ENCODE results near the gene PNPLA6.
"Not testable (repeated sequence)": the region's sequence is repeated elsewhere in the genome, so short reads cannot be mapped to it uniquely, and the experiment has no call there.

The PNPLA6 gene

GRCh38 chr19:7560255-7560654 is 24.7 kb downstream of the PNPLA6 start:
- no peak overlapping the region for H2AFZ ChIP-seq (ENCODE audit: low read length, unreplicated experiment)
- no peak overlapping the region for H3K4me3 ChIP-seq (ENCODE audit: low read depth, low read length)
- H3K27me3 ChIP-seq (ENCODE audit: insufficient read depth, low read length): no peaks in the 10 kb centered on the region
- no peaks in the 10 kb centered on the region for H3K79me2 ChIP-seq (ENCODE audit: control insufficient read depth, insufficient read depth, low read length, unreplicated experiment)
- no peak overlapping the region for H3K27ac ChIP-seq (ENCODE audit: low read depth, low read length)
- no peaks in the 10 kb centered on the region; the same call in 1 of the 2 replicates for H3K36me3 ChIP-seq (ENCODE audit: insufficient read depth, low read length)
- H3K4me1 ChIP-seq (ENCODE audit: control insufficient read depth, insufficient read depth, low read length, unreplicated experiment): no peaks in the 10 kb centered on the region

GRCh38 chr19:7561325-7561724 is 25.8 kb downstream of the PNPLA6 start:
- Histone ChIP-seq H3K36me3 (ENCODE audit: insufficient read depth, low read length) (no peaks in the 10 kb centered on the region; the same call in 1 of the 2 replicates), H2AFZ (ENCODE audit: low read length, unreplicated experiment) (no peak overlapping the region), H3K79me2 (ENCODE audit: control insufficient read depth, insufficient read depth, low read length, unreplicated experiment) (no peaks in the 10 kb centered on the region), H3K27ac (ENCODE audit: low read depth, low read length) (no peak overlapping the region), H3K4me3 (ENCODE audit: low read depth, low read length) (no peak overlapping the region), H3K4me1 (ENCODE audit: control insufficient read depth, insufficient read depth, low read length, unreplicated experiment) (no peaks in the 10 kb centered on the region), H3K27me3 (ENCODE audit: insufficient read depth, low read length) (no peaks in the 10 kb centered on the region)

- Histone ChIP-seq H2AFZ (ENCODE audit: low read length, unreplicated experiment) (no peak overlapping the region), H3K4me1 (ENCODE audit: control insufficient read depth, insufficient read depth, low read length, unreplicated experiment) (no peaks in the 10 kb centered on the region)
These were observed 27.3 kb downstream of the PNPLA6 start for GRCh38 chr19:7562646-7563393.

GRCh38 chr19:7564866-7565265 is 29.3 kb downstream of the PNPLA6 start:
- Histone ChIP-seq H3K27me3 (ENCODE audit: insufficient read depth, low read length) (no peaks in the 10 kb centered on the region), H3K4me1 (ENCODE audit: control insufficient read depth, insufficient read depth, low read length, unreplicated experiment) (no peaks in the 10 kb centered on the region), H3K4me3 (ENCODE audit: low read depth, low read length) (no peak overlapping the region), H3K27ac (ENCODE audit: low read depth, low read length) (no peak overlapping the region), H3K79me2 (ENCODE audit: control insufficient read depth, insufficient read depth, low read length, unreplicated experiment) (no peaks in the 10 kb centered on the region), H3K36me3 (ENCODE audit: insufficient read depth, low read length) (no peaks in the 10 kb centered on the region), H2AFZ (ENCODE audit: low read length, unreplicated experiment) (no peak overlapping the region)

More at GRCh38 chr19:7562646-7563393, 27.3 kb downstream of the PNPLA6 start:
- Histone ChIP-seq H3K36me3 (ENCODE audit: insufficient read depth, low read length) (no peaks in the 10 kb centered on the region; the same call in 1 of the 2 replicates), H3K79me2 (ENCODE audit: control insufficient read depth, insufficient read depth, low read length, unreplicated experiment) (no peaks in the 10 kb centered on the region), H3K4me3 (ENCODE audit: low read depth, low read length) (no peak overlapping the region), H3K27me3 (ENCODE audit: insufficient read depth, low read length) (no peaks in the 10 kb centered on the region), H3K27ac (ENCODE audit: low read depth, low read length) (no peak overlapping the region)

- Histone ChIP-seq H3K27me3 (ENCODE audit: insufficient read depth, low read length) (no peaks in the 10 kb centered on the region), H2AFZ (ENCODE audit: low read length, unreplicated experiment) (no peak overlapping the region), H3K79me2 (ENCODE audit: control insufficient read depth, insufficient read depth, low read length, unreplicated experiment) (no peaks in the 10 kb centered on the region), H3K4me3 (ENCODE audit: low read depth, low read length) (no peak overlapping the region), H3K4me1 (ENCODE audit: control insufficient read depth, insufficient read depth, low read length, unreplicated experiment) (no peaks in the 10 kb centered on the region), H3K36me3 (ENCODE audit: insufficient read depth, low read length) (no peaks in the 10 kb centered on the region), H3K27ac (ENCODE audit: low read depth, low read length) (no peak overlapping the region)
These were observed 29.8 kb downstream of the PNPLA6 start for GRCh38 chr19:7565332-7565731.

GRCh38 chr19:7570761-7571160 is 35.2 kb downstream of the PNPLA6 start:
- Histone ChIP-seq H3K27ac (ENCODE audit: low read depth, low read length) (no peak overlapping the region), H3K27me3 (ENCODE audit: insufficient read depth, low read length) (no peaks in the 10 kb centered on the region), H3K4me3 (ENCODE audit: low read depth, low read length) (no peak overlapping the region), H3K79me2 (ENCODE audit: control insufficient read depth, insufficient read depth, low read length, unreplicated experiment) (no peaks in the 10 kb centered on the region), H3K36me3 (ENCODE audit: insufficient read depth, low read length) (no peaks in the 10 kb centered on the region), H3K4me1 (ENCODE audit: control insufficient read depth, insufficient read depth, low read length, unreplicated experiment) (no peaks in the 10 kb centered on the region), H2AFZ (ENCODE audit: low read length, unreplicated experiment) (no peak overlapping the region)

GRCh38 chr19:7575434-7576040 is 40.0 kb downstream of the PNPLA6 start:
- no peak overlapping the region for H2AFZ ChIP-seq (ENCODE audit: low read length, unreplicated experiment)
- no peak overlapping the region for H3K27ac ChIP-seq (ENCODE audit: low read depth, low read length)
- H3K79me2 ChIP-seq (ENCODE audit: control insufficient read depth, insufficient read depth, low read length, unreplicated experiment): no peaks in the 10 kb centered on the region
- H3K27me3 ChIP-seq (ENCODE audit: insufficient read depth, low read length): peaks cover 10% of the 10 kb centered on the region
- no peaks in the 10 kb centered on the region for H3K4me1 ChIP-seq (ENCODE audit: control insufficient read depth, insufficient read depth, low read length, unreplicated experiment)
- H3K4me3 ChIP-seq (ENCODE audit: low read depth, low read length): no peak overlapping the region
- H3K36me3 ChIP-seq (ENCODE audit: insufficient read depth, low read length): no peaks in the 10 kb centered on the region

GRCh38 chr19:7577422-7577821 is 41.9 kb downstream of the PNPLA6 start:
- not testable (repeated sequence) for H2AFZ ChIP-seq (ENCODE audit: low read length, unreplicated experiment); H3K27me3 ChIP-seq (ENCODE audit: insufficient read depth, low read length); H3K36me3 ChIP-seq (ENCODE audit: insufficient read depth, low read length); H3K4me3 ChIP-seq (ENCODE audit: low read depth, low read length); H3K27ac ChIP-seq (ENCODE audit: low read depth, low read length); H3K4me1 ChIP-seq (ENCODE audit: control insufficient read depth, insufficient read depth, low read length, unreplicated experiment); H3K79me2 ChIP-seq (ENCODE audit: control insufficient read depth, insufficient read depth, low read length, unreplicated experiment)

GRCh38 chr19:7578127-7578526 is 42.6 kb downstream of the PNPLA6 start:
- peaks cover 10% of the 10 kb centered on the region for H3K27me3 ChIP-seq (ENCODE audit: insufficient read depth, low read length)
- no peak overlapping the region for H2AFZ ChIP-seq (ENCODE audit: low read length, unreplicated experiment)

GRCh38 chr19:7579182-7579581 is 43.7 kb downstream of the PNPLA6 start:
- Histone ChIP-seq H3K4me3 (ENCODE audit: low read depth, low read length) (no peak overlapping the region), H3K27ac (ENCODE audit: low read depth, low read length) (no peak overlapping the region), H3K4me1 (ENCODE audit: control insufficient read depth, insufficient read depth, low read length, unreplicated experiment) (no peaks in the 10 kb centered on the region), H3K36me3 (ENCODE audit: insufficient read depth, low read length) (no peaks in the 10 kb centered on the region), H3K27me3 (ENCODE audit: insufficient read depth, low read length) (peaks cover 10% of the 10 kb centered on the region), H3K79me2 (ENCODE audit: control insufficient read depth, insufficient read depth, low read length, unreplicated experiment) (no peaks in the 10 kb centered on the region), H2AFZ (ENCODE audit: low read length, unreplicated experiment) (no peak overlapping the region)

More at GRCh38 chr19:7578127-7578526, 42.6 kb downstream of the PNPLA6 start:
- Histone ChIP-seq H3K79me2 (ENCODE audit: control insufficient read depth, insufficient read depth, low read length, unreplicated experiment) (no peaks in the 10 kb centered on the region), H3K36me3 (ENCODE audit: insufficient read depth, low read length) (no peaks in the 10 kb centered on the region), H3K4me3 (ENCODE audit: low read depth, low read length) (no peak overlapping the region), H3K4me1 (ENCODE audit: control insufficient read depth, insufficient read depth, low read length, unreplicated experiment) (no peaks in the 10 kb centered on the region), H3K27ac (ENCODE audit: low read depth, low read length) (no peak overlapping the region)

- no peaks in the 10 kb centered on the region for H3K79me2 ChIP-seq (ENCODE audit: control insufficient read depth, insufficient read depth, low read length, unreplicated experiment)
These were observed 46.9 kb downstream of the PNPLA6 start for GRCh38 chr19:7582446-7582845.

More at GRCh38 chr19:7582446-7582845, 46.9 kb downstream of the PNPLA6 start:
- Histone ChIP-seq H3K4me3 (ENCODE audit: low read depth, low read length) (no peak overlapping the region), H3K36me3 (ENCODE audit: insufficient read depth, low read length) (no peaks in the 10 kb centered on the region), H3K27ac (ENCODE audit: low read depth, low read length) (no peak overlapping the region), H3K4me1 (ENCODE audit: control insufficient read depth, insufficient read depth, low read length, unreplicated experiment) (no peaks in the 10 kb centered on the region), H3K27me3 (ENCODE audit: insufficient read depth, low read length) (peaks cover 7% of the 10 kb centered on the region), H2AFZ (ENCODE audit: low read length, unreplicated experiment) (no peak overlapping the region)

Measured in ACC112 (cell line).